ENCODE measurements around the gene TFF2. TPM values are rescaled to one million over a fixed set of nuclear protein-coding genes. Genes with fewer than 3 reads are reported as not detected.

The TFF2 gene
- total RNA-seq, 1 donor, result not detected

GRCh38 chr21:42336054-42336453 lies 14.7 kb downstream of the TFF2 start:
- H3K4me3 ChIP-seq (ENCODE audit: insufficient read depth, low read length), result no peak overlapping the region
- no peak overlapping the region for H3K4me2 ChIP-seq (ENCODE audit: insufficient read depth, low read length)
- peaks cover 16% of the 10 kb centered on the region for H3K27me3 ChIP-seq (ENCODE audit: insufficient read depth, low read length)

GRCh38 chr21:42332557-42333317 lies 18.1 kb downstream of the TFF2 start:
- no peaks in the 10 kb centered on the region for H3K9me3 ChIP-seq (ENCODE audit: low read depth, low read length)
- no peak overlapping the region for H3K27ac ChIP-seq (ENCODE audit: low read depth, low read length)
- H3K4me3 ChIP-seq (ENCODE audit: insufficient read depth, low read length), result no peak overlapping the region
- H4K20me1 ChIP-seq (ENCODE audit: insufficient read depth, low read length), result no peaks in the 10 kb centered on the region
- H3K4me1 ChIP-seq (ENCODE audit: insufficient read depth, low read length), result no peaks in the 10 kb centered on the region
- DNase-seq (ENCODE audit: insufficient read length, low spot score, missing footprints), result no peak
- no peaks in the 10 kb centered on the region for H3K79me2 ChIP-seq (ENCODE audit: insufficient read depth, low read length)
- H3K4me2 ChIP-seq (ENCODE audit: insufficient read depth, low read length), result no peak overlapping the region
- no peak overlapping the region for H2AFZ ChIP-seq (ENCODE audit: low read length)
- H3K27me3 ChIP-seq (ENCODE audit: insufficient read depth, low read length), result peaks cover 16% of the 10 kb centered on the region
- no peaks in the 10 kb centered on the region for H3K36me3 ChIP-seq (ENCODE audit: insufficient read depth, low read length)
- no peak for TF ChIP-seq CTCF (IDR thresholded peaks at IDR 0.05; ENCODE audit: extremely low read depth, low read depth, low read length)

More at GRCh38 chr21:42336054-42336453, 14.7 kb downstream of the TFF2 start:
- H3K4me1 ChIP-seq (ENCODE audit: insufficient read depth, low read length), result no peaks in the 10 kb centered on the region
- no peaks in the 10 kb centered on the region for H3K36me3 ChIP-seq (ENCODE audit: insufficient read depth, low read length)
- no peak overlapping the region for H2AFZ ChIP-seq (ENCODE audit: low read length)
- DNase-seq (ENCODE audit: insufficient read length, low spot score, missing footprints), result no peak
- H3K79me2 ChIP-seq (ENCODE audit: insufficient read depth, low read length), result no peaks in the 10 kb centered on the region
- no peaks in the 10 kb centered on the region for H3K9me3 ChIP-seq (ENCODE audit: low read depth, low read length)
- TF ChIP-seq CTCF (IDR thresholded peaks at IDR 0.05; ENCODE audit: extremely low read depth, low read depth, low read length), result no peak
- no peak overlapping the region for H3K27ac ChIP-seq (ENCODE audit: low read depth, low read length)
- H4K20me1 ChIP-seq (ENCODE audit: insufficient read depth, low read length), result no peaks in the 10 kb centered on the region

GRCh38 chr21:42331660-42332059 lies 19.1 kb downstream of the TFF2 start:
- Histone ChIP-seq H3K4me1 (ENCODE audit: insufficient read depth, low read length) (no peaks in the 10 kb centered on the region), H3K4me3 (ENCODE audit: insufficient read depth, low read length) (no peak overlapping the region), H3K79me2 (ENCODE audit: insufficient read depth, low read length) (no peaks in the 10 kb centered on the region), H3K27ac (ENCODE audit: low read depth, low read length) (no peak overlapping the region), H4K20me1 (ENCODE audit: insufficient read depth, low read length) (no peaks in the 10 kb centered on the region), H3K36me3 (ENCODE audit: insufficient read depth, low read length) (no peaks in the 10 kb centered on the region), H2AFZ (ENCODE audit: low read length) (no peak overlapping the region), H3K9me3 (ENCODE audit: low read depth, low read length) (no peaks in the 10 kb centered on the region), H3K27me3 (ENCODE audit: insufficient read depth, low read length) (peaks cover 16% of the 10 kb centered on the region), H3K4me2 (ENCODE audit: insufficient read depth, low read length) (no peak overlapping the region)
- no peak for TF ChIP-seq CTCF (IDR thresholded peaks at IDR 0.05; ENCODE audit: extremely low read depth, low read depth, low read length)
- DNase-seq (ENCODE audit: insufficient read length, low spot score, missing footprints), result no peak

GRCh38 chr21:42330380-42331371 lies 20.1 kb downstream of the TFF2 start:
- DNase-seq (ENCODE audit: insufficient read length, low spot score, missing footprints), result no peak
- Histone ChIP-seq H3K9me3 (ENCODE audit: low read depth, low read length) (no peaks in the 10 kb centered on the region), H3K4me2 (ENCODE audit: insufficient read depth, low read length) (no peak overlapping the region), H2AFZ (ENCODE audit: low read length) (no peak overlapping the region), H3K36me3 (ENCODE audit: insufficient read depth, low read length) (no peaks in the 10 kb centered on the region), H3K4me3 (ENCODE audit: insufficient read depth, low read length) (no peak overlapping the region), H3K79me2 (ENCODE audit: insufficient read depth, low read length) (no peaks in the 10 kb centered on the region), H4K20me1 (ENCODE audit: insufficient read depth, low read length) (no peaks in the 10 kb centered on the region), H3K27me3 (ENCODE audit: insufficient read depth, low read length) (peaks cover 6% of the 10 kb centered on the region), H3K27ac (ENCODE audit: low read depth, low read length) (no peak overlapping the region), H3K4me1 (ENCODE audit: insufficient read depth, low read length) (no peaks in the 10 kb centered on the region)
- no peak for TF ChIP-seq CTCF (IDR thresholded peaks at IDR 0.05; ENCODE audit: extremely low read depth, low read depth, low read length)
